ENCODE measurements around the gene COL25A1.

The COL25A1 gene

DNA sequence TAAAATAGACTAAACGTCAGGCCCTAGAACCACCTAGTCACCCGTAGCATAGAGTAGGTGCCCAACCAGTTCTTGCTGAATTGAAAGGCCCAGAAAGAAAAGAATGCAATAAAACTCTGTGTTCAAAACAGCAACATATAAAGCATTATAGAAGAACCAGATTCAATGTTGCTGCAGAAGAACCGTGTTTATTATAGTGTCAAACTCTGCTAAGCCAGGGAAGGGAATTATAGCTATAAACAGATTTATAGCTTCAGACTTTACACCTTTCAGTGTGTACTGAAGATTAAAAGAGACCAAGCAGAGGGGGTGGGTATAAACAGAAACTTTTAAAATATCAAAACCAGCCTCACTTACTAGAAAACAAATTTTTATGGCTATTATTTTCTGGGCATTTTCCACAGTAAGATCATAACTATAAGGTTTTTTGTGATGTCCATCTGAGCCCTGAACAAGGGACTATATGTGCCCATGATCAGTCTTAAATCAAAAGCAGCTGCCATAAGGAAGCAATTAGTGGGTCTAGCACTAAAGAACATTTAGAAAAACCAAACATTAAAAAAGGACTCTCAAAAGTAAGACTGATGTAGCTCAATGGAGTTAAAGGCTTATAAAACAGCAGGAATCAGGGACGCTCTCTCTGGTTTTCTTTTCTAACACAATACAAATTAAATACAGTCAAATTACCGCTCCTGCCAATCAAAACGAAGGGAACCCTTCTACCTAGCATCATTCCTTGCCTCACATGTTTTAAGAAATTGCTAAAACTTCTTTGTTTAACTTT lies 319.9 kb downstream of the COL25A1 start:
- ATAC-seq (replicated peaks) = no peak
- Mint-ChIP-seq H3K27ac (no peak overlapping the region), H3K4me1 (no peaks in the 10 kb centered on the region), H3K4me3 (no peak overlapping the region), H3K27me3 (peaks cover 0 to 6% of the 10 kb centered on the region in 2 donors), H3K9me3 (no peaks in the 10 kb centered on the region), H3K36me3 (no peaks in the 10 kb centered on the region)
- DNase-seq = no peak

DNA sequence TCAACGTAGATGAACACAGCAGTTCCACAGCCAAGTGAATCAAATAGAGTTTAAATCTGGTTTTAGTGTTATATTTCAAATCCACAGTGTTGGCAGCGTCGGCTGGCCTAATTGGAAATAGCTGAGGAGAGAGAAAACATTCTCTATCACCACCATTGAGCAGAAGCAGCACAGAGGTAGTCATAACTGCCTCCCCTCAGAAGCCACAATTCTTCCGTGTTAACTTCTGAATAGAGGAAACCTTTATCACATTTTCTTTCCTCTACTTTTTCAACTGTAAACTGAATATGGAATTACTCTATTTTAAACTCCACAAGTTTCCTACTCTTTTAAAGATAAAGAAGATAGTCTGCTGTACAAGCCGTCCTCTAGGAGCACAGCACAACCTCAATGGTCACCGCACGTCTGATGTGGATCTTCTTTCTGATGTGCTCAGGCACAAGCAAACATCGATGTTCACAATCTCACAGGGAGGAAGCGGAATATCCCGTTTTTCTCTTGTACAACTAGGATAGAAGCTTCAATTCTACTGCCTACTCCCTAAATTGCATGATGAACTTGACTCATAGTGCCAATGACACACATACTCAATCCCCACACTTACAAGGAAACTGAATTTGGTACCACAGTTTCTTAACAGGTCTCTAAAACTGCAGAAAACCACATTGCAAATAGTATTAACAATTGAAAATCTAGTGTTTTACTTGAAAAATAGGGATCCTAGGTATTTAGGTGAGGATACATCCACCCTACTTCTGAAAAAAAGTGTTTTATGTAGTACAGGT lies 321.8 kb downstream of the COL25A1 start:
- DNase-seq (no peak), ATAC-seq (replicated peaks) (no peak)
- H3K4me3 Mint-ChIP-seq = no peak overlapping the region

DNA sequence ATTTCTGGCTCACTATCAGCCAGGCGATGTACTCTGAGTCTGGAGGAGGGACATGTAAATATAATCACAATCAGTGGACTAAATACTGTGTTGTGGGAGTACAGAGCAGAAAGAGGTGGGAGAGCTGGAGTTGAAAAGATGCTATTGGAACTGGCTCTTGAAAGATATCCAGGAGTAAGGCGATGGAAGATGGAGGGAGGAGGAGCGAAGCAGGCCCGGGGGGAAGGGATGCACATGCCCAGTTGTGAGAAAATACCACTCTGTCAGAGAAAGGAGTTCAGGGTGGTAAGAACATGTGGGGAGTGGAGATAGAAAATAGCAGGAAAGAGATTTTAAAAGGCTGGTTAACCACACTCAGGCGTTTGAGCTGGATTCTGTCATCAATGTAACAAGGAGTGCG lies 322.7 kb downstream of the COL25A1 start:
- Mint-ChIP-seq H3K36me3 (no peaks in the 10 kb centered on the region), H3K4me1 (no peaks in the 10 kb centered on the region), H3K27me3 (peaks cover 0 to 6% of the 10 kb centered on the region in 2 donors), H3K4me3 (no peak overlapping the region), H3K27ac (no peak overlapping the region), H3K9me3 (no peaks in the 10 kb centered on the region)
- DNase-seq (no peak), ATAC-seq (replicated peaks) (no peak)

More for the DNA sequence above, 321.8 kb downstream of the COL25A1 start:
- Mint-ChIP-seq H3K4me1 (no peaks in the 10 kb centered on the region), H3K9me3 (no peaks in the 10 kb centered on the region), H3K27ac (no peak overlapping the region), H3K36me3 (no peaks in the 10 kb centered on the region), H3K27me3 (peaks cover 0 to 6% of the 10 kb centered on the region in 2 donors)

GRCh38 chr4:108978066-108978465 lies 324.4 kb downstream of the COL25A1 start:
- Mint-ChIP-seq H3K9me3 (no peaks in the 10 kb centered on the region), H3K4me3 (no peak overlapping the region), H3K27ac (no peak overlapping the region), H3K36me3 (no peaks in the 10 kb centered on the region), H3K27me3 (peaks cover 0 to 6% of the 10 kb centered on the region in 2 donors), H3K4me1 (peaks cover 1 to 5% of the 10 kb centered on the region in 2 donors)
- DNase-seq (no peak), ATAC-seq (replicated peaks) (no peak)

DNA sequence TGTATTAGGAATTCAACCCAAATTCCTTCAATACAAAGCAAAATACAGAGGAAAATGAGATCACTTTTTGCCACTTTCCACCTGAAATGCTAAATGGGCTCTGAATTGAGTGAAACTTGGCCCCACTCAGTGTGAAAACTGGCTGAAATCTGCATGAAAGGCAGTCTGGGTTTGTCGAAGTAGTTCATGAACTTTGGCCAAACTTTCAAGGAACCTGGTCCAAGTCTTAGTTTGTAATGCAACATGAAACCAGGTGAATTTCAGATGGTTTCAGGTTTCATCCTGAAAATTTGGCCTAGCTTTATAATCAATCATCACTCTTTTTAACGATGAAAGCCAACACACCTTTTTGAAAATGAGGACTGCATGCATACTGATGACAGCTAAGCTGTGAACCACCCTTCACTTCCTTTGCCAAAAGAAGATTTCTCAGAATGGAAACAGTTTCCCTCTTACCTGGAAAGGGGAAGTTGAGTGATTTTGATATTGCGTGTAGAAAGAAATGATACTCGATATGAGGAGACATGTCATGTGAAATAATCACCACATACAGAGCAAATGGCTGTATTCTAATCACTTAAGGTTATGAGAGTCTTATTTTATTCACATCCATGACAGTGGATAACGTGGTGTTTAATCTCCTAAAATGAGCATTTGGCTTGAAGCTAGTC lies 329.7 kb downstream of the COL25A1 start:
- peaks cover 8 to 13% of the 10 kb centered on the region in 2 donors for H3K4me1 Mint-ChIP-seq
- H3K36me3 Mint-ChIP-seq = no peaks in the 10 kb centered on the region
- H3K9me3 Mint-ChIP-seq = peaks cover 4% of the 10 kb centered on the region in 2 donors
- H3K4me3 Mint-ChIP-seq = peak overlapping the region; percentile 40 to 62
- peak; percentile 95 to 97 for ATAC-seq (replicated peaks)
- no peaks in the 10 kb centered on the region for H3K27me3 Mint-ChIP-seq
- peak overlapping the region; percentile 89 for H3K27ac Mint-ChIP-seq
- peak; percentile 7 for DNase-seq

GRCh38 chr4:108971473-108971872 lies 331.0 kb downstream of the COL25A1 start:
- DNase-seq = no peak
- Mint-ChIP-seq H3K4me1 (peaks cover 8 to 13% of the 10 kb centered on the region in 2 donors), H3K36me3 (no peaks in the 10 kb centered on the region), H3K9me3 (peaks cover 4% of the 10 kb centered on the region in 2 donors), H3K27ac (no peak overlapping the region), H3K27me3 (no peaks in the 10 kb centered on the region), H3K4me3 (no peak overlapping the region)
- no peak for ATAC-seq (replicated peaks)

GRCh38 chr4:108965472-108966076 lies 336.9 kb downstream of the COL25A1 start:
- no peak for DNase-seq
- Mint-ChIP-seq H3K4me3 (no peak overlapping the region), H3K4me1 (no peaks in the 10 kb centered on the region), H3K27me3 (peaks cover 0 to 7% of the 10 kb centered on the region in 2 donors), H3K36me3 (no peaks in the 10 kb centered on the region), H3K27ac (no peak overlapping the region), H3K9me3 (peaks cover 0 to 1% of the 10 kb centered on the region in 2 donors)
- ATAC-seq (replicated peaks) = no peak

GRCh38 chr4:108965016-108965415 lies 337.4 kb downstream of the COL25A1 start:
- H3K27ac Mint-ChIP-seq = no peak overlapping the region
- H3K36me3 Mint-ChIP-seq = no peaks in the 10 kb centered on the region
- no peaks in the 10 kb centered on the region for H3K4me1 Mint-ChIP-seq
- no peak overlapping the region for H3K4me3 Mint-ChIP-seq
- H3K9me3 Mint-ChIP-seq = peaks cover 0 to 1% of the 10 kb centered on the region in 2 donors
- peaks cover 0 to 7% of the 10 kb centered on the region in 2 donors for H3K27me3 Mint-ChIP-seq
- DNase-seq (no peak), ATAC-seq (replicated peaks) (no peak)

GRCh38 chr4:108963910-108964309 lies 338.5 kb downstream of the COL25A1 start:
- Mint-ChIP-seq H3K9me3 (peaks cover 0 to 1% of the 10 kb centered on the region in 2 donors), H3K4me3 (no peak overlapping the region), H3K4me1 (no peaks in the 10 kb centered on the region), H3K36me3 (no peaks in the 10 kb centered on the region), H3K27me3 (peaks cover 0 to 7% of the 10 kb centered on the region in 2 donors), H3K27ac (no peak overlapping the region)
- DNase-seq (no peak), ATAC-seq (replicated peaks) (no peak)

DNA sequence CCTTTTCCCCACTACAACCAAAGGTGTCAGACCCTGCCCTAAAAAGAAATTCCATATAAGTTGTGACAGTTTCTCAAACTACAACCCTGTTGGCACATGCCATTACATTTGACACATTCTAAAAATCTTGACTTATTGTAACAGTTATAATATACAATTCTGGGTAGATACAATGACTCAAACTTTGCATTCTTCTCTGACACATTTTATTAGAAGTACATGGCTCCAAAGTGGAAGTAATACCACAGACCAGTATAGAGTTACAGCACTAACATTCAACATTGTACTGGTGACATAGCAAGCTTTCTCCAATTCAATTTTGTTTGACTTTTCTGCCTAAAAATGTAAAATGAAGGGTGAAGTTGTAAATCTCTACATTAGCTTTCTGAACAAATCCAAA lies 343.0 kb downstream of the COL25A1 start:
- H3K9me3 Mint-ChIP-seq = no peaks in the 10 kb centered on the region
- H3K27ac Mint-ChIP-seq = no peak overlapping the region
- DNase-seq (no peak), ATAC-seq (replicated peaks) (no peak)
- H3K36me3 Mint-ChIP-seq = no peaks in the 10 kb centered on the region
- H3K27me3 Mint-ChIP-seq = peaks cover 0 to 7% of the 10 kb centered on the region in 2 donors
- H3K4me1 Mint-ChIP-seq = no peaks in the 10 kb centered on the region
- no peak overlapping the region for H3K4me3 Mint-ChIP-seq

DNA sequence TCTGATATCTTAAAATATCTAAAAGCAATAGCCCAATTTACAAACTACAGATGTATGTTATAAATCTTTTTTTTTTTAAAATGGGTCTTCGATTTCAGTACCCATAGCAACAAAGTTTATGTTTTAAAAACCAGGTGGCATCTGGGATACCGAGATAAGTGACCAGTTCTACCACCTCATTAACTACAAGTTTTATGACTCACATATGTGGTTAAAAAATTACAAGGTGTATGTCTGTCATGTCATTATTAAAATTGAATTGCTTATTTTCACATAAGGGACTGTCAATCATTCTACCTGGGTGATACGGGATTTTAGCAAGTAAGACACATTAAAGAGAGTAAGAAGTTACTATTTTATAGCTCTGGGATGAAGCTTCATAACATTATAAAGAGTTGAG lies 347.6 kb downstream of the COL25A1 start:
- Mint-ChIP-seq H3K9me3 (no peaks in the 10 kb centered on the region), H3K4me1 (no peaks in the 10 kb centered on the region), H3K27ac (no peak overlapping the region), H3K4me3 (no peak overlapping the region), H3K36me3 (no peaks in the 10 kb centered on the region), H3K27me3 (no peaks in the 10 kb centered on the region)
- ATAC-seq (replicated peaks) (no peak), DNase-seq (no peak)

GRCh38 chr4:108953941-108954340 lies 348.5 kb downstream of the COL25A1 start:
- H3K4me3 Mint-ChIP-seq = no peak overlapping the region

GRCh38 chr4:108950158-108950915 lies 352.1 kb downstream of the COL25A1 start:
- Mint-ChIP-seq H3K27me3 (no peaks in the 10 kb centered on the region), H3K4me1 (no peaks in the 10 kb centered on the region), H3K36me3 (no peaks in the 10 kb centered on the region), H3K9me3 (no peaks in the 10 kb centered on the region), H3K27ac (no peak overlapping the region), H3K4me3 (no peak overlapping the region)
- no peak for ATAC-seq (replicated peaks)
- DNase-seq = no peak

More at GRCh38 chr4:108953941-108954340, 348.5 kb downstream of the COL25A1 start:
- H3K9me3 Mint-ChIP-seq = no peaks in the 10 kb centered on the region
- no peak overlapping the region for H3K27ac Mint-ChIP-seq
- no peaks in the 10 kb centered on the region for H3K27me3 Mint-ChIP-seq
- H3K36me3 Mint-ChIP-seq = no peaks in the 10 kb centered on the region
- ATAC-seq (replicated peaks) (no peak), DNase-seq (no peak)
- no peaks in the 10 kb centered on the region for H3K4me1 Mint-ChIP-seq
